Measurements from ENCODE around the gene OR8D2.

Gene OR8D2

GRCh38 chr11:124320097-124320496 lies at the start of gene OR8D2:
TSS of gene OR8D2 (minus strand) at chr11:124320197. CDS start at chr11:124320197, 0 bp downstream.
- DNase-seq = no peak

GRCh38 chr11:124359566-124359965 lies 39.6 kb upstream of the OR8D2 start:
- DNase-seq = no peak

GRCh38 chr11:124346311-124346955 lies 26.4 kb upstream of the OR8D2 start:
- DNase-seq = no peak

GRCh38 chr11:124344346-124344745 lies 24.3 kb upstream of the OR8D2 start:
- DNase-seq = no peak

- no peak for DNase-seq
Measured at GRCh38 chr11:124340142-124340447, 20.1 kb upstream of the OR8D2 start.

GRCh38 chr11:124339396-124340141 lies 19.6 kb upstream of the OR8D2 start:
- DNase-seq = no peak

GRCh38 chr11:124331873-124332272 lies 11.9 kb upstream of the OR8D2 start:
- no peak for DNase-seq

GRCh38 chr11:124329787-124330478 lies 9.9 kb upstream of the OR8D2 start:
- DNase-seq = no peak

GRCh38 chr11:124327775-124328174 lies 7.8 kb upstream of the OR8D2 start:
- no peak for DNase-seq

GRCh38 chr11:124322356-124322755 lies 2.4 kb upstream of the OR8D2 start:
- DNase-seq = no peak

GRCh38 chr11:124315052-124315451 lies 4.9 kb downstream of the OR8D2 start:
- DNase-seq = no peak

- DNase-seq = no peak
Measured at GRCh38 chr11:124313849-124314248, 6.1 kb downstream of the OR8D2 start, which contains the start of gene OR8D1. TSS of gene OR8D1 (minus strand) at chr11:124313949. CDS start at chr11:124310766, 3,183 bp downstream.

GRCh38 chr11:124313131-124313530 lies 6.9 kb downstream of the OR8D2 start:
- no peak for DNase-seq

- DNase-seq = no peak
Measured at GRCh38 chr11:124311670-124312069, 8.3 kb downstream of the OR8D2 start.

GRCh38 chr11:124311269-124311668 lies 8.7 kb downstream of the OR8D2 start:
- no peak for DNase-seq

GRCh38 chr11:124310721-124311120 lies 9.3 kb downstream of the OR8D2 start:
- DNase-seq = no peak

- no peak for DNase-seq
Measured at GRCh38 chr11:124307093-124307492, 12.9 kb downstream of the OR8D2 start.

GRCh38 chr11:124302347-124303125 lies 17.5 kb downstream of the OR8D2 start:
- DNase-seq = no peak

- no peak for DNase-seq
Measured at GRCh38 chr11:124301548-124301947, 18.4 kb downstream of the OR8D2 start.

- no peak for DNase-seq
Measured at GRCh38 chr11:124297921-124298320, 22.1 kb downstream of the OR8D2 start.

GRCh38 chr11:124296016-124296415 lies 24.0 kb downstream of the OR8D2 start:
- DNase-seq = no peak

- no peak for DNase-seq
Measured at GRCh38 chr11:124294687-124295086, 25.3 kb downstream of the OR8D2 start.
